B cell (primary cell): ENCODE data around the gene KCNH5. TPM values are rescaled to one million over a fixed set of nuclear protein-coding genes. Genes with fewer than 3 reads are reported as not detected.

Experiments
- ATAC-seq: fragments of 200-7000 bp; cut with Tn5 transposase; one replicate; pipeline ENCODE4 v1.10.0; 2021; ENCODE audit warnings: low read depth, mild to moderate bottlenecking, moderate number of reproducible peaks, moderate library complexity
- CTCF ChIA-PET: fragments of 350-600 bp; sonication (Branson Sonifier 250); formaldehyde crosslinking; loops from one replicate; lab custom pipeline; 2021; ENCODE audit warnings: antibody characterized with exemption, inconsistent platforms; lab: Charles Lee
- POLR2A ChIA-PET: fragments of 350-600 bp; sonication (Branson Sonifier 250); formaldehyde crosslinking; loops from one replicate; lab custom pipeline; 2021; ENCODE audit warnings: antibody characterized with exemption; lab: Charles Lee
- DNase-seq: peaks from one replicate; pipeline ENCODE4 v3.0.0; 2013
- H2AFZ ChIP-seq: 2 replicates; pipeline ENCODE4 v1.6.1; 2012; ENCODE audit warnings: mild to moderate bottlenecking, low read depth, low read length; ENCODE audit not compliant: insufficient read depth, poor library complexity, severe bottlenecking
- H3K27ac ChIP-seq, 2 donors: 1 replicate in 1 of 2; 2 replicates in 1 of 2; pipeline ENCODE4 v1.5.1; 2012 to 2013; ENCODE audit warnings: low read length in 2 of 2, mild to moderate bottlenecking in 2 of 2, moderate library complexity in 1 of 2
- H3K27me3 ChIP-seq, 4 experiments: fragments of 200-600 bp in 1 of 4; sonication (generic) in 1 of 4; replicated peaks in 1 of 4; 1 replicate in 2 of 4; 2 replicates in 2 of 4; pipeline versions ENCODE4 v1.6.1 to v1.7.0; 2013 to 2016; ENCODE audit warnings: low read length in 3 of 4, mild to moderate bottlenecking in 2 of 4, mixed read lengths in 1 of 4, moderate library complexity in 1 of 4; ENCODE audit not compliant: insufficient read depth in 4 of 4, control insufficient read depth in 3 of 4; ENCODE audit errors: control extremely low read depth in 1 of 4
- H3K36me3 ChIP-seq, 2 experiments: replicated peaks in 1 of 2; 1 replicate in 1 of 2; 2 replicates in 1 of 2; pipeline versions ENCODE4 v1.6.1 to v1.7.1; 2013; ENCODE audit warnings: low read length in 1 of 2; ENCODE audit not compliant: insufficient read depth in 2 of 2, control insufficient read depth in 1 of 2; ENCODE audit errors: control extremely low read depth in 1 of 2, extremely low read depth in 1 of 2
- H3K4me1 ChIP-seq, 2 donors: fragments of 200-600 bp in 1 of 2; sonication (generic) in 1 of 2; 1 replicate in 1 of 2; 2 replicates in 1 of 2; pipeline versions ENCODE4 v1.5.1 to v1.6.1; 2013 to 2017; ENCODE audit warnings: low read length in 2 of 2; ENCODE audit not compliant: control insufficient read depth in 2 of 2, insufficient read depth in 2 of 2
- H3K4me2 ChIP-seq: replicated peaks from 2 replicates; pipeline ENCODE3; 2012; ENCODE audit warnings: mild to moderate bottlenecking, low read depth, low read length; ENCODE audit not compliant: poor library complexity, severe bottlenecking
- H3K4me3 ChIP-seq, 5 experiments: fragments of 200-600 bp in 1 of 5; sonication (generic) in 1 of 5; 1 replicate in 3 of 5; 2 replicates in 2 of 5; pipeline versions ENCODE4 v1.5.1 to v1.7.0; 2011 to 2016; ENCODE audit warnings: low read length in 4 of 5, mild to moderate bottlenecking in 4 of 5, low read depth in 2 of 5, control low read depth in 1 of 5, moderate library complexity in 1 of 5; ENCODE audit not compliant: insufficient read depth in 1 of 5; ENCODE audit errors: control extremely low read depth in 1 of 5, extremely low read depth in 1 of 5
- H3K79me2 ChIP-seq: fragments of 200-600 bp; sonication (generic); one replicate; pipeline ENCODE4 v1.6.0; 2016; ENCODE audit warnings: low read length; ENCODE audit not compliant: control insufficient read depth, insufficient read depth
- H3K9ac ChIP-seq: fragments of 200-600 bp; sonication (generic); 2 replicates; pipeline ENCODE4 v1.6.1; 2017; ENCODE audit warnings: mild to moderate bottlenecking, low read length, moderate library complexity
- H3K9me3 ChIP-seq, 3 donors: one replicate each; pipeline versions ENCODE4 v1.6.1 to v1.7.1; 2013; ENCODE audit warnings: low read length in 2 of 3; ENCODE audit not compliant: control insufficient read depth in 2 of 3, insufficient read depth in 1 of 3; ENCODE audit errors: control extremely low read depth in 1 of 3
- H4K20me1 ChIP-seq: 2 replicates; pipeline ENCODE4 v1.6.0; 2012; ENCODE audit warnings: mild to moderate bottlenecking, low read length; ENCODE audit not compliant: insufficient read depth, control insufficient read depth, poor library complexity, severe bottlenecking
- H3K27ac Mint-ChIP-seq: one replicate; pipeline ENCODE4 v1.8.0; 2021; ENCODE audit warnings: mixed read lengths
- H3K27me3 Mint-ChIP-seq: one replicate; pipeline ENCODE4 v1.8.0; 2021; ENCODE audit warnings: mixed read lengths
- H3K4me1 Mint-ChIP-seq: one replicate; pipeline ENCODE4 v1.8.0; 2021; ENCODE audit warnings: mixed read lengths
- H3K4me3 Mint-ChIP-seq: one replicate; pipeline ENCODE4 v1.8.0; 2021; ENCODE audit warnings: mixed read lengths
- H3K9me3 Mint-ChIP-seq: one replicate; pipeline ENCODE4 v1.8.0; 2022; ENCODE audit warnings: mixed read lengths; ENCODE audit not compliant: insufficient read depth
- EZH2 ChIP-seq: IDR thresholded peaks from 2 replicates; pipeline ENCODE4 v1.6.1; 2012; ENCODE audit warnings: borderline replicate concordance, low read depth, mild to moderate bottlenecking, moderate library complexity, low read length; ENCODE audit not compliant: insufficient read depth, poor library complexity, severe bottlenecking
- WGBS: methylation state at CpG from one replicate; pipeline ENCODE4 v1.1.5; 2013; ENCODE audit warnings: missing lambda C conversion rate; ENCODE audit not compliant: insufficient coverage; 5-methylcytosine and 5-hydroxymethylcytosine counted together
- intact Hi-C: fragments of 100-400 bp; cut with micrococcal nuclease; formaldehyde crosslinking; loops from one replicate; pipeline ENCODE4 v1.10.0; 2022
- polyA plus RNA-seq: library from polyadenylated mRNA; depleted of rRNA; stranded (reverse); fragments of >200 nt; gene quantifications from 2 replicates; pipeline ENCODE4 v1.2.3, GENCODE V29; 2012
- total RNA-seq, 2 donors: library from RNA; stranded (reverse); fragments of 120-200 nt in 1 of 2; gene quantifications; 1 replicate in 1 of 2; 2 replicates in 1 of 2; pipeline versions ENCODE4 v1.2.3 to v1.2.4, GENCODE V29; 2013 to 2022
- TF ChIP-seq, protein P1 (sequence below): fragments of 200-600 bp; IDR thresholded peaks from one replicate; pipeline ENCODE4 v1.8.0; 2022; ENCODE audit warnings: antibody characterized with exemption, mild to moderate bottlenecking

The KCNH5 gene
- total and polyA plus RNA-seq, 2 donors (not counting 1 experiment from before 2014, with no cell fraction given): not detected

DNA sequence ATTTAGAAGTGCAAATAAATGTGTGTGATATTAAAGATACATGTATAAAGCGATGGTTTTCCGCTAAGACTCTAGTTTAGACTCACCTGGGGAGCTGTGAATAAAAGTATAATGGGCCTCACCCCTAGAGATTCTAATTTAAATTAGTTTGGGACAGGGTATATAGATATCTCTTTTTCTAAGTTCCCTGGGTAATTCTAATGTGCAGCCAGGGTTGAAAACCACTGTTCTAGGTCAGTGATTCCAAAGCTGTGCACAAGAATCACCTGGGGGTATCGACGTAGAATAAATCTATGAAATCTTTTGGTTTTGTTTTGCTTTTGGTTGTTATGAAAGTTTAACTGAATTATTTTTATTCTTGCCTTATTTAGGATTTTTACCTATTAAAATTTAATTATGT lies 302.1 kb downstream of the KCNH5 start:
- no peaks in the 10 kb centered on the region for H3K4me1 ChIP-seq
- no peak for DNase-seq
- ATAC-seq: no peak
- POLR2A ChIA-PET: no interaction called here
- H3K9me3 ChIP-seq: no peaks in the 10 kb centered on the region
- H3K4me3 ChIP-seq: no peak overlapping the region
- no peaks in the 10 kb centered on the region for H3K27me3 Mint-ChIP-seq
- no peaks in the 10 kb centered on the region for H3K36me3 ChIP-seq
- WGBS: no CpG with 5 or more reads among the region's 4 CpGs
- H3K27ac Mint-ChIP-seq: no peak overlapping the region
- H3K4me1 Mint-ChIP-seq: no peaks in the 10 kb centered on the region
- no peaks in the 10 kb centered on the region for H3K27me3 ChIP-seq
- intact Hi-C loops: no loop called here
- TF ChIP-seq, protein P1, sequence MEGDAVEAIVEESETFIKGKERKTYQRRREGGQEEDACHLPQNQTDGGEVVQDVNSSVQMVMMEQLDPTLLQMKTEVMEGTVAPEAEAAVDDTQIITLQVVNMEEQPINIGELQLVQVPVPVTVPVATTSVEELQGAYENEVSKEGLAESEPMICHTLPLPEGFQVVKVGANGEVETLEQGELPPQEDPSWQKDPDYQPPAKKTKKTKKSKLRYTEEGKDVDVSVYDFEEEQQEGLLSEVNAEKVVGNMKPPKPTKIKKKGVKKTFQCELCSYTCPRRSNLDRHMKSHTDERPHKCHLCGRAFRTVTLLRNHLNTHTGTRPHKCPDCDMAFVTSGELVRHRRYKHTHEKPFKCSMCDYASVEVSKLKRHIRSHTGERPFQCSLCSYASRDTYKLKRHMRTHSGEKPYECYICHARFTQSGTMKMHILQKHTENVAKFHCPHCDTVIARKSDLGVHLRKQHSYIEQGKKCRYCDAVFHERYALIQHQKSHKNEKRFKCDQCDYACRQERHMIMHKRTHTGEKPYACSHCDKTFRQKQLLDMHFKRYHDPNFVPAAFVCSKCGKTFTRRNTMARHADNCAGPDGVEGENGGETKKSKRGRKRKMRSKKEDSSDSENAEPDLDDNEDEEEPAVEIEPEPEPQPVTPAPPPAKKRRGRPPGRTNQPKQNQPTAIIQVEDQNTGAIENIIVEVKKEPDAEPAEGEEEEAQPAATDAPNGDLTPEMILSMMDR: no peak
- no peak for TF ChIP-seq EZH2
- H3K9ac ChIP-seq: no peak overlapping the region
- H3K79me2 ChIP-seq: no peaks in the 10 kb centered on the region
- CTCF ChIA-PET: no interaction called here
- H3K4me3 Mint-ChIP-seq: no peak overlapping the region
- H3K9me3 Mint-ChIP-seq: peaks cover 4% of the 10 kb centered on the region
- H4K20me1 ChIP-seq: no peaks in the 10 kb centered on the region
- H3K27ac ChIP-seq: no peak overlapping the region
- H2AFZ ChIP-seq: no peak overlapping the region
- H3K4me2 ChIP-seq: no peak overlapping the region

DNA sequence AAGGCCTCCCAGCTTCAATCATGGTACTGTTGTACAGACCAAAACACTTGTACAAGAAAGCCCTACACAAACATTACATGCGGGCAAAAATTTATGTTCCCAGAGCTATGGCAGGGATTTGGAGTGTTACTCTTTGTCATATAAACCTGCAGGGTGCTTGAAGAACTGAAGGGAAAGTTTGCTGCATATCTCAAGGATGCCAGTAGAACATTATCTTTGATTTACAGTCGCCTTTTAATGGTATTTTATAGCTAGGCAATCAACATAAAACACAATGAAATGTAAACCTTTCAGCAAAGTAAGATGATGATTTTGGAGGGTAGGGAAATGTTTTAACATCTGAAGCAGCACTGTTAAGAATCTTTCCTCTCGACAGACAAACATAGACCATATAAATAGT lies 305.6 kb downstream of the KCNH5 start:
- Histone ChIP-seq H4K20me1 (no peaks in the 10 kb centered on the region), H3K27ac (no peak overlapping the region), H3K36me3 (no peaks in the 10 kb centered on the region), H3K9me3 (no peaks in the 10 kb centered on the region), H3K4me2 (no peak overlapping the region), H2AFZ (no peak overlapping the region), H3K79me2 (no peaks in the 10 kb centered on the region), H3K9ac (no peak overlapping the region), H3K4me1 (no peaks in the 10 kb centered on the region), H3K27me3 (no peaks in the 10 kb centered on the region), H3K4me3 (no peak overlapping the region)
- no peak for ATAC-seq
- POLR2A ChIA-PET: no interaction called here
- Mint-ChIP-seq H3K27ac (no peak overlapping the region), H3K4me1 (no peaks in the 10 kb centered on the region), H3K4me3 (no peak overlapping the region), H3K9me3 (peaks cover 4% of the 10 kb centered on the region), H3K27me3 (no peaks in the 10 kb centered on the region)
- TF ChIP-seq EZH2: no peak
- TF ChIP-seq, protein P1: no peak
- DNase-seq: no peak
- WGBS: no CpG with 5 or more reads among the region's 3 CpGs
- CTCF ChIA-PET: no interaction called here
- intact Hi-C loops: no loop called here
